CD4-positive, CD25-positive, alpha-beta regulatory T cell (primary cell): ENCODE results near the gene STIL. TPM values are rescaled to one million over a fixed set of nuclear protein-coding genes. Genes with fewer than 3 reads are reported as not detected.
"Not testable (repeated sequence)": the region's sequence is repeated elsewhere in the genome, so short reads cannot be mapped to it uniquely, and the experiment has no call there.

ENCODE experiments used
- ATAC-seq, 2 donors: fragments of 150-1000 bp; cut with Tn5 transposase; one replicate each; pipeline ENCODE4 v1.10.0; 2021; ENCODE audit warnings: low read depth in 2 of 2, moderate number of reproducible peaks in 2 of 2, moderate library complexity in 1 of 2
- DNase-seq, 3 donors: peaks; one replicate each; pipeline versions ENCODE4 v3.0.0 to v3.0.0-alpha.2; 2012 to 2022; ENCODE audit warnings: mixed read lengths in 1 of 3
- H3K27ac ChIP-seq: one replicate; pipeline ENCODE4 v1.7.0; 2013; ENCODE audit warnings: mild to moderate bottlenecking, low read length; ENCODE audit not compliant: insufficient read depth, poor library complexity, severe bottlenecking
- H3K27me3 ChIP-seq: one replicate; pipeline ENCODE4 v1.7.0; 2013; ENCODE audit warnings: low read length; ENCODE audit not compliant: control insufficient read depth, insufficient read depth
- H3K36me3 ChIP-seq: one replicate; pipeline ENCODE4 v1.7.0; 2013; ENCODE audit warnings: mild to moderate bottlenecking, low read length, moderate library complexity; ENCODE audit not compliant: control insufficient read depth, insufficient read depth
- H3K4me1 ChIP-seq: 2 replicates; pipeline ENCODE4 v1.7.0; 2013; ENCODE audit warnings: mild to moderate bottlenecking, low read length; ENCODE audit not compliant: insufficient read depth, control insufficient read depth, poor library complexity, severe bottlenecking
- H3K4me3 ChIP-seq: one replicate; pipeline ENCODE4 v1.7.0; 2013; ENCODE audit warnings: low read depth, mild to moderate bottlenecking, low read length, moderate library complexity
- H3K9me3 ChIP-seq, 2 experiments: 1 replicate in 1 of 2; 2 replicates in 1 of 2; pipeline ENCODE4 v1.7.0; 2013; ENCODE audit warnings: low read length in 2 of 2, mild to moderate bottlenecking in 1 of 2, moderate library complexity in 1 of 2; ENCODE audit not compliant: control insufficient read depth in 2 of 2
- H3K27ac Mint-ChIP-seq, 3 donors: one replicate each; pipeline ENCODE4 v1.8.0; 2020 to 2022; ENCODE audit warnings: mild to moderate bottlenecking in 3 of 3, mixed read lengths in 3 of 3, moderate library complexity in 2 of 3
- H3K27me3 Mint-ChIP-seq: one replicate; pipeline ENCODE4 v1.8.0; 2022; ENCODE audit warnings: mild to moderate bottlenecking, mixed read lengths
- H3K36me3 Mint-ChIP-seq: one replicate; pipeline ENCODE4 v1.8.0; 2020; ENCODE audit warnings: mixed read lengths
- H3K4me1 Mint-ChIP-seq, 4 donors: one replicate each; pipeline ENCODE4 v1.8.0; 2020 to 2022; ENCODE audit warnings: mixed read lengths in 4 of 4, mild to moderate bottlenecking in 1 of 4
- H3K4me3 Mint-ChIP-seq, 4 donors: one replicate each; pipeline ENCODE4 v1.8.0; 2020 to 2022; ENCODE audit warnings: mild to moderate bottlenecking in 4 of 4, mixed read lengths in 4 of 4, moderate library complexity in 3 of 4
- H3K9me3 Mint-ChIP-seq, 7 donors: one replicate each; pipeline ENCODE4 v1.8.0; 2020 to 2022; ENCODE audit warnings: mixed read lengths in 7 of 7, mild to moderate bottlenecking in 3 of 7, moderate library complexity in 2 of 7
- polyA plus RNA-seq, 4 donors: library from polyadenylated mRNA; unstranded; fragments of 300-500 nt; fragmentation: Illumina TruSeq; gene quantifications; one replicate each; pipeline ENCODE4 v1.2.3, GENCODE V29; 2021
- total RNA-seq: library from RNA; stranded (reverse); gene quantifications from one replicate; pipeline ENCODE4 v1.2.3, GENCODE V29; 2022

Gene STIL
- total and polyA plus RNA-seq, 5 donors from 2014 or later = 0.64 to 5.1 (median 0.92) TPM

GRCh38 chr1:47207803-47208373 lies 106.1 kb downstream of the STIL start:
- peaks cover 0 to 8% (median 4%) of the 10 kb centered on the region in 4 donors for H3K4me1 Mint-ChIP-seq
- H3K4me3 Mint-ChIP-seq = no peak overlapping the region
- Histone ChIP-seq H3K4me1 (no peaks in the 10 kb centered on the region), H3K27me3 (peaks cover 9% of the 10 kb centered on the region), H3K4me3 (no peak overlapping the region), H3K27ac (no peak overlapping the region), H3K9me3 (no peaks in the 10 kb centered on the region), H3K36me3 (no peaks in the 10 kb centered on the region)
- no peak for ATAC-seq
- no peak overlapping the region for H3K27ac Mint-ChIP-seq
- H3K9me3 Mint-ChIP-seq = peaks cover 0 to 4% (median 0%) of the 10 kb centered on the region in 7 donors
- DNase-seq = no peak
- H3K27me3 Mint-ChIP-seq = peaks cover 26% of the 10 kb centered on the region
- no peaks in the 10 kb centered on the region for H3K36me3 Mint-ChIP-seq

- DNase-seq = no peak
- Mint-ChIP-seq H3K4me1 (peaks cover 0 to 8% (median 4%) of the 10 kb centered on the region in 4 donors), H3K27ac (no peak overlapping the region), H3K4me3 (no peak overlapping the region), H3K9me3 (peaks cover 0 to 4% (median 0%) of the 10 kb centered on the region in 7 donors), H3K36me3 (no peaks in the 10 kb centered on the region), H3K27me3 (peaks cover 26% of the 10 kb centered on the region)
- peaks cover 14% of the 10 kb centered on the region for H3K27me3 ChIP-seq
- no peaks in the 10 kb centered on the region for H3K9me3 ChIP-seq
- no peaks in the 10 kb centered on the region for H3K4me1 ChIP-seq
- H3K36me3 ChIP-seq = no peaks in the 10 kb centered on the region
- no peak overlapping the region for H3K27ac ChIP-seq
- no peak overlapping the region for H3K4me3 ChIP-seq
- ATAC-seq = no peak
Observed at GRCh38 chr1:47205918-47206317, 108.0 kb downstream of the STIL start.

GRCh38 chr1:47203504-47203903 lies 110.4 kb downstream of the STIL start:
- ATAC-seq, H3K27ac Mint-ChIP-seq, H3K4me1 ChIP-seq, H3K4me1 Mint-ChIP-seq, H3K36me3 ChIP-seq, H3K9me3 Mint-ChIP-seq, H3K36me3 Mint-ChIP-seq, H3K4me3 ChIP-seq, H3K4me3 Mint-ChIP-seq, DNase-seq, H3K9me3 ChIP-seq, H3K27ac ChIP-seq: not testable (repeated sequence)
- peaks cover 43% of the 10 kb centered on the region for H3K27me3 Mint-ChIP-seq
- peaks cover 17% of the 10 kb centered on the region for H3K27me3 ChIP-seq

- ATAC-seq (no peak), DNase-seq (no peak)
- Histone ChIP-seq H3K9me3 (no peaks in the 10 kb centered on the region), H3K4me3 (no peak overlapping the region), H3K27ac (no peak overlapping the region), H3K27me3 (peaks cover 15% of the 10 kb centered on the region), H3K36me3 (no peaks in the 10 kb centered on the region), H3K4me1 (no peaks in the 10 kb centered on the region)
- peaks cover 0 to 8% (median 4%) of the 10 kb centered on the region in 4 donors for H3K4me1 Mint-ChIP-seq
- no peak overlapping the region for H3K4me3 Mint-ChIP-seq
- no peak overlapping the region for H3K27ac Mint-ChIP-seq
- no peaks in the 10 kb centered on the region for H3K36me3 Mint-ChIP-seq
- H3K27me3 Mint-ChIP-seq = peaks cover 42% of the 10 kb centered on the region
- H3K9me3 Mint-ChIP-seq = peaks cover 0 to 9% (median 0%) of the 10 kb centered on the region in 7 donors
Observed at GRCh38 chr1:47201179-47201578, 112.8 kb downstream of the STIL start.

Other genes starting within 250 kb of the STIL start
- gene CYP4Z1, start 246.9 kb downstream of the STIL start, total RNA-seq = not detected
- not detected for gene CYP4Z1, start 246.9 kb downstream of the STIL start, polyA plus RNA-seq
- gene CYP4A22, start 176.7 kb downstream of the STIL start, total RNA-seq = not detected
- gene CYP4A22, start 176.7 kb downstream of the STIL start, polyA plus RNA-seq = not detected
- 0.94 TPM for gene PDZK1IP1, start 124.1 kb downstream of the STIL start, total RNA-seq
- gene PDZK1IP1, start 124.1 kb downstream of the STIL start, polyA plus RNA-seq = not detected
- 4.4 TPM for gene TAL1, start 81.9 kb downstream of the STIL start, total RNA-seq
- not detected for gene TAL1, start 81.9 kb downstream of the STIL start, polyA plus RNA-seq
- 94.4 TPM for gene CMPK1, start 19.6 kb upstream of the STIL start, total RNA-seq
- 100 to 1,000 TPM; 140 to 156 (median 148) TPM for gene CMPK1, start 19.6 kb upstream of the STIL start, polyA plus RNA-seq
- gene FOXE3, start 102.1 kb upstream of the STIL start, total RNA-seq = not detected
- not detected for gene FOXE3, start 102.1 kb upstream of the STIL start, polyA plus RNA-seq
- 0.74 TPM for gene FOXD2, start 123.9 kb upstream of the STIL start, total RNA-seq
- gene FOXD2, start 123.9 kb upstream of the STIL start, polyA plus RNA-seq = under 1 TPM; 0.10 to 0.37 (median 0.20) TPM